Activated CD4-positive, CD25-positive, alpha-beta regulatory T cell treated with anti-CD3 and anti-CD28 coated beads, Interleukin-2, amount 50 U/mL, for 24 hours (primary cell): ENCODE measurements around the gene DLG2.
A peak's percentile ranks its signal among the peaks of the same experiment; 100 is the strongest.

Experiments used
- ATAC-seq, 2 donors: fragments of 150-1000 bp; cut with Tn5 transposase; one replicate each; pipeline ENCODE4 v1.10.0; 2021; ENCODE audit warnings: mild to moderate bottlenecking in 1 of 2, moderate library complexity in 1 of 2

The DLG2 gene

GRCh38 chr11:83689144-83689780, 1937.9 kb downstream of the DLG2 start:
- ATAC-seq, result no peak

- no peak for ATAC-seq
Observed at GRCh38 chr11:83687787-83688186, 1939.4 kb downstream of the DLG2 start.

GRCh38 chr11:83685730-83686129, 1941.4 kb downstream of the DLG2 start:
- ATAC-seq, result no peak

- ATAC-seq, result no peak
Observed at GRCh38 chr11:83684071-83684470, 1943.1 kb downstream of the DLG2 start.

GRCh38 chr11:83682611-83682973, 1944.6 kb downstream of the DLG2 start:
- peak in 1 of 2 donors; percentile 38 for ATAC-seq

GRCh38 chr11:83681906-83682610, 1945.1 kb downstream of the DLG2 start:
- no peak for ATAC-seq

GRCh38 chr11:83681031-83681781, 1945.9 kb downstream of the DLG2 start:
- ATAC-seq, result no peak

- ATAC-seq, result no peak
Observed at GRCh38 chr11:83680321-83680720, 1946.8 kb downstream of the DLG2 start.

GRCh38 chr11:83678831-83679584, 1948.1 kb downstream of the DLG2 start:
- ATAC-seq, result no peak

- ATAC-seq, result no peak
Observed at GRCh38 chr11:83677730-83678129, 1949.4 kb downstream of the DLG2 start.

- no peak for ATAC-seq
Observed at GRCh38 chr11:83676056-83676601, 1951.0 kb downstream of the DLG2 start.

- ATAC-seq, result no peak
Observed at GRCh38 chr11:83674102-83674896, 1952.8 kb downstream of the DLG2 start.

GRCh38 chr11:83671289-83671688, 1955.9 kb downstream of the DLG2 start:
- ATAC-seq, result no peak

- ATAC-seq, result no peak
Observed at GRCh38 chr11:83666149-83666548, 1961.0 kb downstream of the DLG2 start.

- no peak for ATAC-seq
Observed at GRCh38 chr11:83663988-83664387, 1963.2 kb downstream of the DLG2 start.

- no peak for ATAC-seq
Observed at GRCh38 chr11:83663446-83663845, 1963.7 kb downstream of the DLG2 start.

- ATAC-seq, result no peak
Observed at GRCh38 chr11:83662494-83662893, 1964.7 kb downstream of the DLG2 start.

GRCh38 chr11:83661491-83662350, 1965.4 kb downstream of the DLG2 start:
- no peak for ATAC-seq

GRCh38 chr11:83659466-83659865, 1967.7 kb downstream of the DLG2 start:
- ATAC-seq, result no peak

GRCh38 chr11:83656796-83657330, 1970.3 kb downstream of the DLG2 start:
- ATAC-seq, result no peak

- ATAC-seq, result no peak
Observed at GRCh38 chr11:83655976-83656375, 1971.2 kb downstream of the DLG2 start.
